Limb (tissue), 2 donors: Measurements from ENCODE around the gene GALNT17.
"Not testable (repeated sequence)": the region's sequence is repeated elsewhere in the genome, so short reads cannot be mapped to it uniquely, and the experiment has no call there.

Experiments
- DNase-seq, 2 donors: peaks; one replicate each; pipeline ENCODE4 v3.0.0-alpha.2; 2016; ENCODE audit errors: extremely low spot score in 2 of 2

The GALNT17 gene

DNA sequence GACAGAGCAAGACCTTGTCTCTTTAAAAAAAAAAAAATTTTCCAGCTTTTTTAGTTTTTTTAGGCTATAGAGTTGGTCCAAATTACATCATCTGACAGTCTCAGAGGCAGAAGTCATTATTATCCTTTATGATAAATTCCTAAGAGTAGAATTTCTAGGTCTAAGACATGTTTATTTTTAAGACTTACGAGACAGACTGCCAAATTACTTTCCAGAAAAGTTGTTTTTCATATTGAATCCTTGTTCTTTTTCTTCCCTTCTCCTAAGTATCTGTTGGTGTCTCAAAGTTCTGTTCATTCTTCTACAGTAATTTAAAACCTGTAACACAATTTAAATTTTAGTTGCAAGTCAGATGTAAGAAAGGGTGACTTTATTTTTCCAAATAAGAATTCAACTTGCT lies 421.4 kb downstream of the GALNT17 start:
- peak in 1 of 2 donors; percentile 38 for DNase-seq

DNA sequence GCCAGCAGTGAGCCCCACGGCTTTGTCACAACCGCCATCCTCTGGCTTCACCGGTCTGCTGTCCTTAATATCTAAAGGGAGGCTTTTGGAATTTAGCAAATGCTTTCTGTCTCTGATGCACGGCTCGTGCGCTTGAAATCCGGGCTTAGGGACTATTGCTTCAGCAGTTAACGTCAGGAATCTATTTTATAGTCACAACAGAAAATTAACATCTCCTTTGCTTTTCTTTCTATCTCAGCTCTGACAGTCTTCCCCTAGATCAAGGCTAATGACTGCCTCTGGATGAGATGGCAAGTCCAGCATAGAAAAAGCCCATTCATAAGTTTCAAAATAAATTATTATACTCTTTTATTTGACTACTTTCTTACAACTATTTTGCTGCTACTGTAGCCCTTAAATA lies 423.8 kb downstream of the GALNT17 start:
- no peak for DNase-seq

DNA sequence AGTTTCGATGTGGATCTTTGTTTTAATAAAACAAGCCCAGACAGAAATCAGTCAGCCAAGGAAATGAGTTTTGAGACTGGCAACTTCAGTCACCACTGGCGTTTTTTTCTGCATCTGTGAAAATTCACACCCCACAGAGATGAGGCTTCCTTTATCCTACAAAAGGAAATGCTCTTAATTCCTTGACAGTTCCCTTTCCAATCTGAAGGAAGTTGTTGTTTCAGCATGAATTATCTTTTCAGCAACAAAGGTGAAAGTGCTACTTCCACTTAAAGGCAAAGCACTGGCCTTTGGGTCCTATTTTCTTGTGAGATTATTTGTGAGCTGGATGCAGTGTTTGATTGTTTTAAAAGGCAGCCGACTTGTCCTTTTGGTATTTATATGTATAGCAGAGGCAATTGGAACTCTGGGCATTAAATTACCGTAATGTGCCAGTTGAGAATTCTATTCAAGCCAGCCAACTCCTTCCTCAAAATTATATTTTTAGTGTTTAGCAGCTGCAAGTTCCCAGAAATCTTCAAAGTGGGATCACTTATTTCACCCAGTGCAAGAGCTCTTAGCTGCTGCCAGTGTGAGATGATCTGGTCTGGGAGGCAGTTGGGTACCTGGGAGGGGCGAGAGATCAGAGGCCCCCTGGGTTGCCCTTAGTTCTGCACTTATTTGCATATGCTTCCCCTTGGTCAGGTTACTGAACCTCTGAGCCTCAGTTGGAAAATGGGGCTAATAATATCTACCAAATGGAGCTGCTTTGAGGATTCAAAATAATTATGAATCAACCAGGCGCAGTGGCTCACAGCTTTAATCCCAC lies 427.1 kb downstream of the GALNT17 start:
- peak in 1 of 2 donors; percentile 42 for DNase-seq

DNA sequence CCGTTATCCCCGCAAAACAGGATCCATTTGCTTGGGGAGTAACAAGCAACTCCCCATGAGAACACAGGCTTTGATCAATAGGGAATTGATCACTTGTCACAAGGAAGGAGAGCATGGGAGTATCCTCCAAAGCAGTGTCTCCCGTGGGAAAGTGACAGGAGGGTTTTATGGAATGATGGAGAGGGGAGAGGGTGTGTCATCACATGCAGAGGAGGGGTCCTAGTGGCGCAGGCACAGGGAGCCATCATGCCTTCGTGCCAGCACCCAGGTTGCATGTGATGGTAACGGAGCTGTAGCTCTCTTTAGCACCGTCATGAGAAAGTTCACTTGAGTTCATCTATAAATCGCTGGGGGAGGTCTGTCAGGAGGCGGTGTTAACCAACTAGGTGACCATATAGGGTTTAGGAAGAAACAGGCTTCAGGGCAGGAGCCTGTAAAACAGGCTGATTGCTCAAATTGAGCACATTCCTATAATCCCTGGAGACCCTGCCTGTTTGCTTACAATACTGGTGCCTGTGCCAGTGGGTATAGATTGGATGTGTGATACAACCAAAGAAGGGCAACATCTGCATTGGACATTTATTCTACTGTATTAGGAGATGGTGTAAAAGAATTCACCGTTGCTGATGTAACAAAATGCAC lies 428.5 kb downstream of the GALNT17 start:
- no peak for DNase-seq

DNA sequence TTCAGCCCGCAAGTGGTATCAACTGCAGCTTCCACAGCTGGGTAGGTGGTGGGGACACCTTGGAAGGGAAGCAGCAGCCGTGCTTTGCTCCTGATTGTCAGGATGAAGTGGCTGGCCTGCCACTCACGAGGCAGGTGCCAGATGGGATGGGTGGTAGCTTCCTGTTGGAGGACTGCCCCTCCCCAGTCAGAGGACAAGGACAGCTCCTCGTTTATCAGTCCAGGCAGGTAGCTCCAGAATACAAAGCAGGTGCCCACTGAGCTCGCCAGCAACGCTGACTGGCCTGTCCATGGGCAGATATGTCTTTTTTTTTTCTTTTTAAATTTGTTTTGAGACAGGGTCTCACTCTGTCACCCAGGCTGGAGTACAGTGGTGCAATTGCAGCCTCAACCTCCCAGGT lies 431.3 kb downstream of the GALNT17 start:
- no peak for DNase-seq

DNA sequence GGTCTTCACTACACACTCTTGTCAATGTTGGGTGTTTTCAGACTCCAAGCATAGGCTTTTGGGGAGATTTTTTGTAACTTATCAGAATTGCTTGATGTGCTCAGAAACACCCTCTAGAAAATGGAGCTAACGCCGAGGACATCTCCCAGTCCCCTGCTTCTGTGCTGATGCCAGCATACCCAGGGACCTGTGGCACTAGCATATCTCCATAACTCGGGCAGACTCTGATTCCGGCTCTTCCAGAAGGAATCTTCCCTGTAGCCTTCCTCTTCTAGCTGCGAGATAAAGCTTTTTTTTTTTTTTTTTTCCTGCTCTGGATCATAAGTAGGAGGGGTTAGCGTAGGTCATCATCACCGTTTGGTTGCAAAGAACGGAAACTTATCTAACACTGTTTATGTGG lies 434.4 kb downstream of the GALNT17 start:
- no peak for DNase-seq

DNA sequence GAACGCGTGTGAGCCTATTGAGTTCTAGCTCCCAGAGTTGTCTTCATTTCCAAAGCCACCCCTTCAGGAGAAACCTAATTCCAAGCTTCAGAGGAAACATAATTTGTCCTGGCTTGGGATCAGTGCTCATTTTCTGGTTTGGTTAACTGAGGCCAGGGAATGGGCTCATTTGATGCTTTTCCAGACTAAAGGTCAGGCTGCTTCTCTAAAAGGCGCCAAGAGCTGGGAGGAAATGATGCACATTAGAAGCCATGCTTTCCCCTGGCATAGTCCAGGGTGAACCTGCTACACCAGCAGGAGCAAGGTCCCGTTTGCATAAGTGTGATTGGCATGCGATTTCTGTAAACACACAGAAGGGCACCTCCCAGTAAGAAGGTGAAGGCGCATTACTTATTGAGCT lies 435.0 kb downstream of the GALNT17 start:
- no peak for DNase-seq

DNA sequence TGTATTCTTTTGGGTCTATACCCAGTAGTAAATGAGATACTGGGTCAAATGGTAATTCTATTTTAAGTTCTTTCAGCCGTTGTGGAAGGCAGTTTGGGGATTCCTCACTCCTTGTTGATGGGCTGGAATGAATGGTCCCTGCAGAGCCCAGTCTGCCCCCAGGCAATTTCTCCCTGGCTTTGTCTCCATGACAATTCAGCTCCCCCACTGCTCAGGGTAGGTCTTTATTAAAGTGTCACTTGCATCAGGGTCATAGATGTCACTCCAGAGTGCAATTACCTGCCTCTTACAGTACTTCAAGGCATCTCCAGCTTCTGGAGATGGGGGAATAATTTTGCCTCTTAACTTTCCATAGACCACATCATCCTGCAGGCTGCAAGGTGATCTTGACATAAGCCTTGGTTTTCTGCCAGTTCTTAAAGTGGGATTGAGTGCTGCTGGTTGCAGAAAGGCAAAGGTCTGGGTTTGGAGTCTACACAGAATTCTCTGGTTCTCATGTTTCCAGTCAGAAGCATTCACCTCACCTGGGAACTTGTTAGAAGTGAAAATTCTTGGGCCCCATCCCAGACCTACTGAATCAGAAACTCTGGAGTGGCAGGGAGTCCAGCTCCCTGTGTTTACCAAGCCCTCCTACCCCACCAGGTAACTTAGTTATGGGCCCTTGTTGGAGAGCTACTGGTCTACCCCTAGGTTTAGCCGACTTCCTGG lies 442.4 kb downstream of the GALNT17 start:
- DNase-seq: no peak

DNA sequence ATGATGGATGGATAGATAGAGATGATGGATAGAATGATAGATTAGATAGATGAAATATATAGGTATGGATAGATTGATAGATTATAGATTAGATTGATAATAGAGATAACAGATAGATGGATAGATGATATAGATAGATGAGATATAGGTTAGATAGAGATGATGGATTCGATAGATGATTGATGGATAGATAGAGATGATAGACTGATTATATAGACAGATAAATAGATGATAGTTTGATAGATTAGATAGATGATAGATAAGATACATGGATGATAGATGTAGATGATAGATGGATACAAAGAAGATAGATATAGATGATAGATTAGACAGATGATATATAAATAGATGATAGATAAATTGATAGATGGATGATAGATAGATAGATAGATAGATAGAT lies 448.1 kb downstream of the GALNT17 start:
- no peak for DNase-seq

DNA sequence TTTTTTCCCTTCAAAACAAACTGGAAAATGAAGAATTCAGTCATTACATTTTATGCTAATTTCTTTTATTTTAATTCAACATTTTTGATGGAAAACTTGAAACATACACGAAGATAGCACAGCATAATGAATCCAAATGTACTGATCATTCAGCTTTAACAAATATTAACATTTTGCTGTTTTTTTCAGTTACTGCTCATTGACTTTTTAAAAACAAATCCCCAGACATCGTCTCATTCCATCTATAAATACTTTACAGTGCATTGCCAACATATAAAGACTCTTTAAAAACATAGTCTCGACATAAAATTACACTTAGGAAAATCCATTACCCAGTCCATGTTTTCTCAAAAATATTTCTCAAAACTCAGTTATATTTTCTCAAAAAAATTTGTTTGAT lies 452.3 kb downstream of the GALNT17 start:
- DNase-seq: peak in 1 of 2 donors; percentile 24

DNA sequence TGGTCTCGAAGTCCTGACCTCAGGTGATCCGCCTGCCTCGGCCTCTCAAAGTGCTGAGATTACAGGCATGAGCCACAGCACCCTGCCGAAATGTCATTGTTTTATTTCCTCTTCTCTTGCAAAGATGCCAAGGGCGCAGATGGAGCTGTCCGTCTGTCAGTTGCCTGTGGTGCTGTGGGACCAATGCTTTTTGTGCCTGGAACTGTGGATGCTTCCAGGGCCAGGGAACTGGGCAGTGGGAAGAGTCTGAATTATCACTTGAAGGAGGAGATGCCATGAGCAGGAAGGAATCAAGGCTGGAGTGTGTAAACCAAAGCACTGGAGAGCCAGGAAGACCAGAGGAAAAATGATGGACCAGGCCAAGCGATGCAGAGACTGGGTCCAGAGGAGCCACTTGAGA lies 459.9 kb downstream of the GALNT17 start:
- DNase-seq: no peak

DNA sequence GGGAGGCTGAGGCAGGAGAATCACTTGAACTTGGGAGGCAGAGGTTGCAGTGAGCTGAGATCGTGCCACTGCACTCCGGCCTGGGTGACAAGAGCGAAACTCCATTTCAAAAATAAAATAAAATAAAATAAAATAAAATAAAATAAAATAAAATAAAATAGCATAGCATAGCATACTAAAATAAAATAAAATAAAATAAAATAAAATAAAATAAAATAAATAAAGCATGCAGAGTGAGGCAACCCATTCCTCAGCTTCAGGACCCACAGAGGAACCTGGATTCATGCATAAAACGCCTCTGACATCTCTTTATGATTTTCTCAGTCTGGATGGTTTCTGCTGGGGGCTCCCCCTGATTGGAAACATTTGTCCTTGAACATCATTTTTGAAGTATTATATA lies 460.4 kb downstream of the GALNT17 start:
- not testable (repeated sequence) for DNase-seq

DNA sequence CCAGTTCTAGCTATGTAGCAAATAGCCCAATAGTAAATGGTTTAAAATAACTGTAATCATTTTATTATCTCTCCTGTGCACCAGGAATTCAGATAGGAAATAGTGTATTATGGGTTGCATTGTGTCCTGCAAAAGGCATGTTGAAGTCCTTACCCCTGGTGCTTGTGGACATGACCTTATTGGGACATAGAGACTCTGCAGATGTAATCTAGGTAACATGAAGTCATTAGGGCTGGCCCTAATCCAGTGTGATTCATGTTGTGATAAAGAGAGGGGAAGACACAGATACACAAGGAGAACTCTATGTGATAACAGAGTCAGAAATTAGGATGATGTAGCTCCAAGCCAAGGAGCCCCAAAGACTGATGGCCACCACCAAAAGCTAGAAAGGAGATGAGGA lies 462.8 kb downstream of the GALNT17 start:
- DNase-seq: no peak

DNA sequence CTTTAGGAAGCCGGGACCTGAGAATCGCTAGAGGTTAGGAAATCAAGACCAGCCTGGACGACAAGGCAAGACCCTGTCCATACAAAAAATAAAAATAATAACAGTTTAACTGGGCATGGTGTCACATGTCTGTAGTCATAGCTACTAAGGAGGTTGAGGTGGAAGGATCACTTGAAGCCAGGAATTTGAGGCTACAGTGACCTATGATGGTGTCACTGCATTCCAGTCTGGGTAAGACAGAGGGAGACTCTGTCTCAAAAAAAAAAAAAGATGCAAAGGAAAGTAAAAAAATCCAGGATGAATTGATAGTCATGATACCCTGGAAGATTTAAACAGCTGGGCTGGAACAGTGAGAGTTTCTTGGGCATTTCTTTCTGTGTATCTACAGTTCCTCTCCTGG lies 463.2 kb downstream of the GALNT17 start:
- no peak for DNase-seq

DNA sequence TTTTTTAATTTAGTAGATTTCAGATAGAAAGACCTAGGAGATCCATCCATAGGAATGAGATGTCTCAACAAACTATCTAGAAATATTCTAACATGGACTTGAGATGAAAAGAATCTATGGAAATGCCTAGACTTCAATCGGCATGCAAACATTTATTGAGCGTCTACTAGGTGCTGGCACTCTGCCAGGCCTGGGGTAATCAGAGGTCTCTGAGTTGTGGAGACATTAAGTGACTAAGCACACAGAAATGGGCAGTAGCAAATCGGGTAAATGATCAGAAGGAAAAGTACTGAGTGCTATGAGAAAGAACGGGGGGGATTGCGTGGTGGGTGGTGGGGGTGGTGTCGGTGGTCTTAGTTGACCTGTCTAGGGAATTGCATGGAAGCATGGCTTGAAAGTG lies 466.6 kb downstream of the GALNT17 start:
- DNase-seq: no peak

DNA sequence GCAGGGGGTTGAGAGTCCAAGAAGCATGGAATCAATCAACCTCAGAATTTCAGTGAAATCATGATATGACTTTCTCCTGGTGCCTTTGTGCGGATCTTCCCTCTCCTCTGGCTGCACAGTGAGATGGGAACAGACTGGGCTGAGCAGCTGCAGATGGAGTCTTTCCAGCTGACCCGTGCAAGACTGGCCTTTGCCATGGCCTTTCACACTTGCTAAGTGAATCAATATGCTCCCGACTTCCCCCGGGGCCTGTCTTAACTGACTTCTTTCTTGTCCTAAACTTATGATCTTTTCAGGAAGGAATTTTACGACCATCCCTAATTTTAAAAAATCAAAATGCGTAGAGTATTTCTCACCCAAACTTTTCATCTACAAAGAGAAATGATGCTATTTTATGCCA lies 469.9 kb downstream of the GALNT17 start:
- peak in 1 of 2 donors; percentile 35 for DNase-seq

DNA sequence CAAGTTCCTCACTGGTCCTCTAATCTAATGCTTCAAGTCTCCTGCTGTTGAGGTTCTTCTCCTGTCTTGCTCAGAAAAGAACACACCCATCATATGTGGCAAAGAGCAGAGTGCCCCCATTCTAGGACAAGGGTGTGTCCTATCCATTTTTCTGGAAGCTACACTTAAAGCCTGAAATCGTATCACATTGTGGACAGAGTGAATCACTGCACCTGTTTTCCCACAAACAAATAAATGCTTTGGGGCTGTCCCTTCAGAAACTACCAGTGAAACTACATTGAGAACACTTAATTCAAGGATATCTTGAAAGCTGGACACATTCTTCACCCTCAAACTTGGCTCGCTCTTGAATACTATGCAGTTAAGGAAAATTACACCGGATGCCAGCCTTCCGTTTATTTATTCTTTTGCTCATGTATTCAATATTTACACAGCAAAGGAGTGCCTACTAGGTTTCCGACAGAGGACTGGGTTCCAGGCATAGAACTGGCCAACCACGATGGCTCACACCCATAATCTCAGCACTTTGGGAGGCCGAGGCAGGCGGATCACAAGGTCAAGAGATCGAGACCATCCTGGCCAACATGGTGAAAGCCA lies 473.0 kb downstream of the GALNT17 start:
- no peak for DNase-seq

DNA sequence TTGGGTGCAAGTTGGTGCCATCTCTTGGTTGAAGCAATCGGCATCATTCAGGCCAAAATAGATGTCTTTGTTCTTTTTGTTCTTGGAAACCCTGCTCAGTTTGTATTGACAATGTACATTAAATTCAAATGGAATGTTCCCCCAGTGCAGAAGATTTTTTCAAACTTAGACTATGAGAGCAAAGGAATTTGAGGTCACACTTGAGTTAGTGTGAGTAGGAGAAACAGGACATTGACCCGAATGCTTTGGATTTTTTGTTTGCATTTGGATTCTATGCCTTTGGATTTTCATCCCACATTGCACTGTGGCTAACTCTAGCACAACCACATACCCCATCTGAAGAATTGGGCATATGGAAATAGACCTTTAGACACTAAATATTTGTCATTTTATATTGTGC lies 480.0 kb downstream of the GALNT17 start:
- DNase-seq: no peak

DNA sequence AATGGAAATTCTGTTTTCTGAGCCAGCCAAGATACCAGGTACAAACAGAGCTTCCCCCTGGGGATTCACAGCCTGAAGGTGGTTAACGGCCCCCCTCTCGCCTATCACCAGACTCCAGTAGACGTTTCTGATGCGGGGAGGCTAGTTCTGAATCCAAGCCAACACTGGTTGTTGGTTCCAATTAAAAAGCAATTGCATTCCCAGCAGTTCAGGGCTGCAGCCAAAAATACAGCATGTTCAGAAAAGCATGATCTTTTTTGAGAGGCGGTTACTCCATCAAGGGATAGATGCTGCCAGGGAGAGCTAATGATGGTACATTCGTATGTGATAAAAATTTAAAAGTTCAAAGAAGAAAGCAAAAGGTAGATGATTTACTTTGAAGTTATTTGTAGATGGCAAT lies 481.0 kb downstream of the GALNT17 start:
- peak; percentile 51 to 65 for DNase-seq

DNA sequence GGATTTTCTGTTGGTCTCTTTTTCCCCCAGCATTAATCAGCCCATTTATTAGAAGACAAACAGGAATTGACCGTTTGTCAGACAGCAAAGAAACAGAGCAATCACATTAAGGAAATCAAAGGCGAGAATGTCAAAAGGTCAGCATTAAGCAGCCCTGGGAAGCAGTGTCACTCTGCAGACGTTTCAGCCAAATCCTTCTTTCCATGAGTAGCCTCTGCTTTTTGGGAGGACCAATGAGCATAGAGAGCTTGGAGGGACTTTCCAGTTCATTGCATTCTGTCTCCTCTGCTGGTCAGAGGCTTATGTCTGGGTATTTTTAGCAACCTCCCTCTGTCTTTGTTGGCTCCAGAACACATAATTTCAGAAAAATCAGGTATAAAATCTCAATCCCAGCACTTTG lies 481.4 kb downstream of the GALNT17 start:
- no peak for DNase-seq

DNA sequence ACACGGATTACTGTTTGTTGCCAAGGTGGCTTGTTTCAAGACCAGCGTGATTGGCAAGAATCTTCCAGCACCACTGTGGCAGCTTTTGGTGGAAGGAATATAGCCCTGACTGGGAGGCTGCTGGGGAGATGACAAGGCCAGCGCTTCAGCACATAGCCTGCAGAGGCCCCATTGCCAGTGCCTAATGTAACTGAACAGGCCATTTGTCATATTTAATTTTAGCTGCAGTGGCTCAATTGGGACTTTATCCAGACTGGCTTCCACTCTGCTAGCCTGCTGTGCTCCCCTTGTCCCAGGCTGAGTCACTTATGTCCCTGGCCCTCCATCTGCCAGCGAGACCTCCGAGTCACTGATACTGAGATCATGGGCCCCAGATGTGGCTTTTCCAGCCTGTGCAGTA lies 483.1 kb downstream of the GALNT17 start:
- DNase-seq: no peak

DNA sequence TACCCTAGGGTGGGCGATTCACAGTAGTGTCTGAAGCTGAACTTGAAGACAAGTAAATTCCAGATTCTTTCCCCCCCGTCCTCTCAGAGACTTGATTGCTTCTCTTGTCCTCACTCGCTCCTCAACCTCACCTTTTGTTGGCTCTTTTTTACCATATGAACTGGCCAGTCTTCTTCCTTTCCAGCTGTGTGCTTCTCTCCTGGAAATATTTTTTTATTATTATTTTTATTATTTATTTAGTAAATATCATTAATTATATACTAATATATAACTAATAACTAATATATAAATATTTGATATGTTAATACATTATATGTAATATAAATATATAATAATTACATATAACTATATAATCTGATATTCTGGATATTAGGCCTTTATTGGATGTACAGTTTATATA lies 484.3 kb downstream of the GALNT17 start:
- no peak for DNase-seq
